HG02798 (cell line): ENCODE results near the gene FBXL16.

Experiments used
- ATAC-seq: cut with Tn5 transposase; IDR thresholded peaks from one replicate; pipeline ENCODE4 v1.9.1; 2021; ENCODE audit warnings: mild to moderate bottlenecking; ENCODE audit not compliant: unreplicated experiment, poor library complexity

The FBXL16 gene

DNA sequence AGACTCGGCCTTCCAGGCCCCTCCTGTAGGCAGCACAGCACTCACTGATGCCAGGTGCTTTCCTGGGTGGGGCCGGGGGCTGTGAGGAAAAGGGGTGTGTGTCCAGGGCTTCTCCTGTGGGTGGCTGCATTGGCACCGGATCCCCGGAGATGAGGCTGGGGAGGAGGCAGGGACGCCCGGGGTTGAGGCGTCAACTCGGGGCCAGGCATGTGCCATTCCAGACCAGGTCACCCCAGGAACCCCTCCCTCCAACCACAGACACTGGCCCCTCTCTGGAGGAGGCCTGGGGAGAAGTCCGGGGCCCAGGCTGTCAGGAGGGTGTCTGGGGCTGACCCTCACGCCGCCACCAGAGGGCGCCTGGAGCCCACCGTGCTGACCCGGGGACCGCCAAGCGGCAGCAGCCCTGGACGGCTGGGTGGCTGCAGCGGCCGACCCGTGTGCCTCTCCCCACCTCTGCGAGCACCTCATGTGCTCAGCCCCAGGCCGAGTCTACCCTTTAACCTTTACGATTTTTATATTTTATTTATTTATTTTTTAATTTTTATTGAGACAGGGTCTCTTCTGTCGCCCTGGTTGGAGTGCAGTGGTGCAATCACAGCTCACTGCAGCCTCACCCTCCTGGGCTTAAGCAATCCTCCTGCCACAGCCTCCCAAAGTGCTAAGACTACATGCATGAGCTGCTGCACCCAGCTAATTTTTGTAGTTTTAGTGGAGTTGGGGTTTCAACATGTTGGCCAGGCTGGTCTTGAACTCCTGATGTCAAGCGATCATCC is 6.1 kb upstream of the FBXL16 start:
- ATAC-seq = no peak

DNA sequence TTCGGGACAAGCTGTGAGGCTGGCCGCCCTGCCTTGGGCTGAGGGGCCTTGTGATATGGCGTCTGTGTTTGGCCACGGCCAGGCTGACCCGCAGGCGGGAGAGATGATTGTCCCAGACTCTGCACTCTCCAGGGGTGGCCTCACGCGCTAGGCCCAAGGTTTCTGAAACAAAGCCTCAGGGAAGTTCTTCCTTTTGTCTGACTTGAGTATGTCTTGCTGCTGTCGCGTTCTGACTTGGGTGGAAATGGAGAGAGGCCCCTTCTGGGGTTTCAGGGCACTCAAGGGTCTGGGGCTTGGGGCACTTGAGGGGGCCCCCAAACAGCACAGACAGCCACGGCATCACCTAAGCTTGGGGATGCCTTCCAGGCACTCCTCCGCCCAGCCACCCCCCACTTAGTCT is 5.5 kb upstream of the FBXL16 start:
- no peak for ATAC-seq

DNA sequence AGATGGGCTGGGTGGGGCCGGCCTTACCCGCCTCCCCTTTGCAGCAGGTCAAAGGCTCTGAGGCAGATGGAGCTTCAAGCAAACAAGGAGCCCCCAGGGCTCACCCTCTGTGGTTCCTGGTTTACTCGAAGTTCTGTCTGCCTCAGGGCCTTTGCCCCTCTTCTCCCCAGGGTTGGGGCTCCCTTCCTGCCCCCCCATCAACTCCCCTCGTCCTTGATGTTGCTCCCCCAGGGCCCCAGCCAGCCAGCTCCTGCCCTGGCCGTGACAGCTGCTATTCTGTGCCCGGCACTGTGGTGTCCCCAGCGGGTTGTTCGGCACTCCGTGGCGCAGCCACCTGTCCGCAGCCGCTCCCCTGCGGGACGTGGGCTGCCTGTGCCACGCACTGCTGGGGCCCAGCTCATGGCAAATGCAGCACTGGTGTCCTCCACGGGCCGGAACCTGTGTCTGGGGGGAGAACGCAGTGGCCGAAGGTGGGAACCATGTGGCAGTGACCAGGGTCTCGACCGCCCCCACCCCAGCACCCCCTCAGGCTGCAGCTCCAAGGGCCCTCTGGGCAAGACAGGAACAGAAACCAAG is 5.0 kb upstream of the FBXL16 start:
- ATAC-seq = no peak

DNA sequence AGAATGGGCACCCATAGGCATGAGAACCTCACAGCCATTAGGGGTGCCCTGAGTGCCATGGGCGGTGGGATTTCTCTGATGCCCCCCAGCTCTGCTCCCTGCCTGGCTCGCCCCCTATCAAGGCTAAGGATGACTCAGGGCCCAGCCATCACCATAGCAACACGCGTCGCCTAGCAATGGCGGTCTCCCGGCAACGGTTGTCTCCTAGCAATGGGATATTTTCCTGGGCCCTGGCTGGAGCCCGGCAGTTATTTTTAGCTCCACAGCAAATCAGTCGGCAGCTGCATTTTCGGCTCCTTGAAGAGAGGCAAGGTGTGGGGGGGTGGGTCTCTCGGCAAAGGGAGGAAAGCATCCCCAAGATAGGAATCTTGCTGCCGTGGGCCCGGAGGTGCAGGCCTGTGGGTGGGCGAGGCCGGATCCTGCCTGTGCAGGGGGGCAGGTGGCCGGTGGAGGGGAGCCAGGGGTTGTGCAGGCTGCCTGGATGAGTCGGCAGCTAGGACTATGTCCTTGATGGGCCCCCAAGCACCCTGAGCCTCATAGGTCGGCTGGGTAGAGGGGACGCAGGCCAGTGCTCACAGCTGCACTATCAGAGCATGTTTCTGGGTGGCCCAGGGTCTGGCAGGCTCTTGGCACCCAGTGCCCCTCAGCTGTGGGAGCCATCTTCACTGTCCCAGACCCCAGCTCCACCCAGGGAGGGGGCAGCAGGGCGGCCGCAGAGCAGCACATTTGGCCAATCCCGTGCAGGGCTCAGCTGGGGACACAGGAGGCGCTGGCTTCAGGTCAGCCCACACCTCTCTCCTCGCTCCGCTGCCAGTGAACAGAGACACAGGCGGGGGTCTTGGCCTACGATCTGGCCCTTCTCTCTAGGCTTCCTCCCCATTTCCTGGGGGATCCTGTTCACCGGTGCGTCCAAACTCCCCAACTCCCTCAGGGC is 4.2 kb upstream of the FBXL16 start:
- no peak for ATAC-seq

DNA sequence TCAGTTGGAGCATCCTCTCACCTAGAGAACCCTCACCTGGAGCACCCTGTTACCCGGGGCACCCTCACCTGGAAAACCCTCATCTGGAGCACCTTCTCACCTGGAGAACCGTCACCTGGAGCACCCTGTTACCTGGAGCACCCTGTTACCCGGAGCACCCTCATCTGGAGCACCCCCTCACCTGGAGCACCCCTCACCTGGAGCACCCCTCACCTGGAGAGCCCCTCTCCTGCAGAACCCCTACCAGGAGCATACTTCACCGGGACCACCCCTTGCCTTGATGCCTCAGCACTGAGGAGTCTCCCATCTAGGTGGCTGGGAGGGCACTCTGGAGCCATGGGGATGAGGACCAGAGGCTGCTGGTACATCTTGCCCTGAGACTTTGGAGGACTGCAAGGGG is 3.4 kb upstream of the FBXL16 start:
- ATAC-seq = no peak

DNA sequence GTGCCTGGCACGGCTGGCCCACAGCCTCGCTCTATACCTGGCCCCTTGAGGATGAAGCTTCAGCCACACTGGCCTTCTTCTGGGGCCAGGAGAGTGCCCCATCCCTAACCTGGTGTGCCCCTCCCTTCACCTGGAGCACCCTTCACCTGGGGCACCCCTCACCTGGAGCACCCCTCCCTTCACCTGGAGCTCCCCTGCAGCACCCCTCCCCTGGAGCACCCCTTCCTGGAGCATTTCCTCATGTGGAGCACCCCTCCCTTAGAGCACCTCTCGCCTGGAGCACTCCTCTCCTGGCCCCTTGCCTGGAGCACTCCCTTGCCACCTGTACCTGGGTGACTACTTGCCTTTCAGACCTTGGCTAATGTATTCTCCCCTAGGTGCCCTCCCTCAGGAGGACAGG is 2.4 kb upstream of the FBXL16 start:
- ATAC-seq = no peak

DNA sequence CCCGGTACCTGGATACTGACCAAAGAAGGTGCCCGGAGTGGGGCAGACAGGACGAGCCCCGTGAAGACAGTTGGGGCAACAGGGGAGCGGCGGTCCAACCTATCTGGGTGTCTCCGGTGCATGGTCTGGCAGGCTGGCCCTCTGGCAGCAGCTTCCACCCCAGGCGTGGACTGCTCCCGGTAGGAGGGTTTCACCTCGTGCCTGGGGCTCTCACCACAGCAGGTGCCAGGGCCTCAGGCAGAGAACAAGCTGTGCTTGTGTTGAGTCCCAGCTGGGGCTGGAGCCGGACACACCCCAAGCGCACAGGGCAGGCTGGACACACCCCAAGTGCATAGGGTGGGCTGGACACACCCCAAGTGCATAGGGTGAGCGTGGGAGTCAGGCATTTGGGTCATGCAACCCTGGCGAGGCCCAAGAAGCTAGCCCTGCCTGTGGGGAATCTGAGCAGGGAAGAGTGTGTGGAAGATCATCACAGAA is 1.5 kb upstream of the FBXL16 start:
- no peak for ATAC-seq

DNA sequence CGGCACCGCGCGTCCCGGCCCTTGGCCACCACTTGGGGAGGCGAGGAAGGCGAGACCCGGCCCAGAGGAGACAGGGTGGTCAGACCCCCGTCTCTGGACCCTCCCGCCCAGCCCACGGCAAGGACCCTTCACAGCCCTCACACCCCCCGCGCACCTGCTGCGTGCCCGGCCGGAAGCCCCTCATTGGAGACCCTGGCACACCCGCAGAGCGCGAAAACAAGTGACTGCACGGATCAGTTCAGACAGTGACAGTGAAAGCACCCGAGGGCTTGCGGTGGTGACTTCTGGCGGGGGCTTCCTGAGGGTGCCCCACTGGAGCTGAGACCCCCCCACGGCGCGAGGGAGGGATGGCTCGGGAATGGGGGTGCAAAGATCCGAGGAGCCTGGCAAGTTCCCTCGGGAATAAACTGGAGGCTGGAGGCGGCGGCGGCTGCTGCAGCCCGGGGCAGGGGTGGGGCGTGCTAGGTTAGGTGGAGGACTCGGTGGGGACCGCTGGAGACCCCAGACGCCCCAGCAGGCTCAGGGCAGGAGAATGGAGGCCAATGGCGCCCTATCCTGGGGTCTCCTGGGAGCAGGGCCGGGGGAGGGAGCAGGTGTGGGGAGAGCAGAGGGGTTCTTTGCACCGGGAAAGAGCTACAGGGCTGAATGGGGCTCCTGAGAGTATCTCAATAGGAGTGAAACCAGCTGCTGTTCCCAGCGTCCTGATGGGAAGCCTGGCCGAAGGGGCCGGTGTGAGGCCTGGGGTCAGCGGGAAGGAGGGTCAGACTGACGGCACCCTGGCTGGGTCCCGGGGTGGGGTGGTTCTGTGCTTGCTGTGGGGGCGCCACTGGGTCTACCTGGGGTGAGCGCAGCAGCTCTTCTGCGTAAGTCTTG is 824 bp upstream of the FBXL16 start:
- ATAC-seq = no peak

DNA sequence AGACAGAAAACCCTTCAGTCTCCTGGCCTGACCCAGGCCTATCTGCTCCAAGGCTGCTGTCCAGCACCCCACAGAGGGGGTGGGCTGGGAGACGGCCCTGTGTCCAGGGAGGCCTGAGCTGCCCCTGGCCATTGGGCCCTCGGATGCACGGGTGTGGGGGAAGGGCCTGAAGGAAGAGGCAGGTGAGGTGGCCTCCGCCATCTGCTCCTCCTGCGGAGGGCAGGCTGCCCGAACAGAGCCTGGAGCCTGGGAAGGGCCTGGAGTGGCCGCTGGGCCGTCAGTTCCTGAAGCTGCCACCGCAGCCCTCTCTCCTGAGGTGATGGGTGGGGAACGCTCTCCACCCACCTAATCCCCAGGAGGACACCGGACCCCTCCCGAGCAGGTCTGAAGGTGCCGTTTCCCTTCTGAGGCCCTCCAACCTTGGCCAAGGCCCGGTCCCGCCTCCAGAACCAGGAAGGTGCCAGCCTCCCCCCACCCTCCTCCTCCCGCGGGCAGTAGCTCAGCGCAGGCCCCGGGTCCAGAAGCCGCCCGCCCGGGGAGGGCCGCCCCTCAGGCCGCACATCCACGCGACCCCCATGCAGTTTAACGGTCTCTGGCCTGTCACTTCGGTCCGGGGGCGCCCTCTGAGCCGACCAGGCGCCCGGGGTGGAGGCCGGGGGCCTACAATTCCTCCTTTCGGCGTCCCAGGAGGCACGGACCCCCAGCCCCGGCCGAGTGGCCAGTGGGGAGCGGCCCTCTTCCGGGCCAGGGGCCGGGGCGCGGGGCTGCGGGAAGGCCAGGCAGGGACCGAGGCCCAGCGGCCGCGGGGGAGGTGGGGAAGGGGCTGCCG is 835 bp downstream of the FBXL16 start:
- no peak for ATAC-seq

DNA sequence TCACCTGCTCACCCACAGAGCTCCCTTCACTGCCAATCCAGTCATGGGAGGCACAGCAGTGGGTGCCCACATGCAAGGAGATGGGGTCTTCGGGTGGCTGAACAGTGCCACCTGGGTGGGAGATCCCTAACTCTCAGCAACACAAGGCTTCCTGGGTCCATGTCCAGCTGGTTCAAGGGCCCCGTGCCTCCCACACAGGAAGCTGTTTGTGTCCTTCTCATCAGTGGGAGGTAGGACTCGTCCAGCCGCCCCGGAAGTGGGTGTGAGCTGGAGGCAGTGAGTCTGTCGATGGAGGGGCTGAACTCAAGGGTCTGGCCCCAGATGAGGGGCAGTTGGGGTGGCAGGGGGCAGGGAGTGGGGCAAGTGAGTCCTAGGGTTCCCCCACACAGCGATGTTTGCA is 1.6 kb downstream of the FBXL16 start:
- ATAC-seq = no peak

DNA sequence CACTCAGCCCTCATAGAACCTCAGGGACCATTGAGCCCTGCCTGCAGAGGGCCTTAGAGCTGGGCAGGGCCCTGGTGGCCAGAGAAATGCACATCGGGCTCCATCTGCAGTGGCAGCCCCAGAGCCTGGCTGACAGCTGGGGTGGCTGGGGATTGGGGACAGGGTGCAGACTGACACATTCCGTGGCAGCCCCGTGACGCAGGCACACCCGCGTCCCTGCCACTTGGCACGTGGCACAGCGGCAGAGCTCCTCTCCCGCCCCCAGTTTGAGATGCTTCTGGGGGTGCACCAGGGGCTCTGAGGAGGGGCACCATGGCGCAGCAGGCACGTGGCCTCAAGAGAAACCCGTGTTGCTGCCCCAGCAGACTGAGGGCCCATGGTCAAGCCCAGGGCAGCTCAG is 2.2 kb downstream of the FBXL16 start:
- ATAC-seq = no peak

DNA sequence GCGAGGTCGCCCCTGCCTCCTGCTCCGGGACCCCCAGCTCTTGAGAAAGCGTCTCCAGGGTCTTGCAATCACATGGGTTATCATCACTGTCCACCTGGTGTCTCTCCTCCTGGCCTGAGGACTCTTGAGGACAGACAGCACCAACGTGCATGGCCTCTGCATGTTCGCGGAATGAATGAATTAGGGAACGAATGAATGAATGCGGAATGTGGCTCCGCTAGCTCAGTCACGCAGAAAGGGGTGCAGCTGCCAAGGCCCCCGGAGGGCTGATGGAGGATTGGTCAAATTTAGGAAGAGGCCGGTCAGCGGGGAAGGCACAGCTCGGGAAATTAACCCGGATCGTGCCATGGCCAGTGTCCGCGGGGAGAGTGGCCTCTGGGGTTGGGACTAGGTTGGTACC is 3.3 kb downstream of the FBXL16 start:
- no peak for ATAC-seq

DNA sequence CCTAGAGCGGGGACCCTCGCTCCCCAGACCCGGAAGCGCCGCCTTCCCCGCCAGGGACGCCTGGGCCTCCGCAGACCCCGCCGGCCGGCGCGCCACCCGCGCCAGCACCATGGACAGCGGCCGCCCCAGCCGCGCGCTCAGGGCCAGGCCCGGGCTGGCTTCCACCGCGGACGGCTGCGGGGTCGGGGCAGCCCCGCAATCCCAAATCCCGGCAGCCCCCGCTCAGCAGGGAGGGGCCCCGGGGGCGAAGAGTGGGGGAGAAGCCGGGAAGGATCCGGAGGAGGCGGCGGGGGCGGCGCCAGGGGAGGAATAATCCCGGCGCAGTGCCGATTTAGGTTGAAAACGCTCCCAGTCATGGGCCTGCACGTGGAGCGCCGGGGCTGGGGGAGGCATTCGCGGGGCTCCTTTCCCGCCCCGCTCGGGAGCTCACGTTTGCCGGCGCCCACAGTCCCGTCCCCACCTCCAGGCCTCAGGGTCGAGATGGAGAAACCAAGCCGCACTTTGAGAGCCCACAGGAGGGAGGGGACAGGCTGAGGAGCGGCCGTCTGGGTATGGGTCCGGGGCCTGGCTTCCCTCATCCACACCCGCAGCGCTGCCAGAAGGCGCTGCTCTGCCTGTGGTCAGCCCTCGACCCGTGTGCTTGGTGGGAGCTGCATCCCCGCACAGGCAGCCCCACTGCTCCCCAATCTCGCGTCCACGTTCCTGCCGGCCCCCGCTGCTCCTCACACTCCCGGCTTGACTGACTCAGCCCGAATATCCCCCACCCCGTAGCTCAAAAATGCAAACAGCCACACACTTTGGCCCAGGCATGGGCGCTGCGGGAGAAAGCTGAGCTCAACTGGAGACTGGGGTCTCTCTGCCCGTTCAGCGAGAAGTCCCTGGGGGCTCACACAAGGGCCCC is 4.7 kb downstream of the FBXL16 start:
- no peak for ATAC-seq

DNA sequence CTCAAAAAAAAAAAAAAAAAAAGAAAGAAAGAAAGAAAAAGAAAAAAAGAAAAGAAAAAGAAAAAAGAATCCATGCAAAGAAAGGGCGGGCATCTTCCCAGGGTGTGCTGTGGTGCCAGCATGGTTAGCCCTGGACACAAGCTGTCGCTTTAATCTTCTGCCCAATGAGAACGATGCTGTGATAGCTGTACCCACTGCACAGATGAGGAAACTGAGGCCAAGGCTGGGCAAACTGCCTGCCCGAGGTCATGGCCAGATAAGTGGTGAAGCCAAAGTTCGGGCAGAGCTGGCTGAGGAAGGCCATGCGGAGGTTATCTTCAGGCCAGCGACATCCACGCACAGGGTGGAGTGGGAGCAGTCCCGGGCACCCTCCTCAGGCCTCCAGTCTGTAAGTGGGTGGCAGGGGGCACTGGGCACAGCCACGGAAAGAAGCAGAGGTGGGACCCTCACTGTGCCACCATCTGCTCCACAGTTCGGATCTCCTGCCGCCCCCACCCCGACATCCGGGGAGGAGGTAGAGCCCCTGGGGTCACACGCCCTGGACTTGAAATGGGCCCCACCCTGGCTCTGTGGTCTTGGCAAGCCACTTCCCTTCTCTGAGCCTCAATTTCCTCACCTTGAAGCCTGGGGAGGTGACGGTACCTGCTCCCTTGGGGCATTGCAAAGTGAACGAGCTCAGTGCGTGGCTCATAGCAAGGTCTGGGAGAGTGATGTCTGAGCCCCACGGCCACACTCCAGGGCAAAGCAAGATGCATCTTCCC is 6.5 kb downstream of the FBXL16 start:
- no peak for ATAC-seq

DNA sequence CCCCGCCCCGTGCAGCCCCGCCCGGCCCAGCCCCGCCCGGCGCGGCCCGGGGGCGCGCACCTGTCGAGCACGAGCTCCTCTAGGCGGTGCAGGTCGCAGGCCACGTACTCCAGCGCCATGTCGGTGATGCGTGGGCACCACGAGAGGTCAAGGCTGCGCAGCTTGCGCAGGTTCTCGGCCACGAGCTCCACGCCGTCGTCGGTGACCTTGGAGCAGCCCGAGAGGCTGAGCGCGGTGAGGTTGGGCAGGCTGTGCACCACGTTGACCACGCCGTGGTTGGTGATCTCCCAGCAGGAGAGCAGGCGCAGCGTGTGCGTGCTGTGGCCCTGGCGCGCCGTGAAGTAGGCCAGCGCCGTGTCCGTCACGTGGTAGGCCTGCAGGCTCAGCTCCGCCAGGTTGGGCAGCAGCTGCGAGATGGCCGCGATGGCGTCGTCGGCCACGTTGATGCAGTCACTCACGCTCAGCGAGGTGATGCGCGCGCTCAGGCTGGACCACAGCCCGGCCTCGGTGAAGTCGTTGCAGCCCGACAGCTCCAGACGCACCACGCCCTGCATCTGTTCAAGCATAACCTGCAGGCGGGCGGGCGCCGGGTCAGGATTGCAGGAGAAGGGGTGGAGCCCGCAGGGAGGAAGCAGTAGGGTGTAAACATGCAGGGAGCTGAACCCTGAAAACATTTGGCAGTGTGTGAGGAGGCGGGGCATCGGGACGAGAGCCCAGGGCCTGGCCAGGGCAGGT is 10.1 kb downstream of the FBXL16 start:
- peak; percentile 65 for ATAC-seq

DNA sequence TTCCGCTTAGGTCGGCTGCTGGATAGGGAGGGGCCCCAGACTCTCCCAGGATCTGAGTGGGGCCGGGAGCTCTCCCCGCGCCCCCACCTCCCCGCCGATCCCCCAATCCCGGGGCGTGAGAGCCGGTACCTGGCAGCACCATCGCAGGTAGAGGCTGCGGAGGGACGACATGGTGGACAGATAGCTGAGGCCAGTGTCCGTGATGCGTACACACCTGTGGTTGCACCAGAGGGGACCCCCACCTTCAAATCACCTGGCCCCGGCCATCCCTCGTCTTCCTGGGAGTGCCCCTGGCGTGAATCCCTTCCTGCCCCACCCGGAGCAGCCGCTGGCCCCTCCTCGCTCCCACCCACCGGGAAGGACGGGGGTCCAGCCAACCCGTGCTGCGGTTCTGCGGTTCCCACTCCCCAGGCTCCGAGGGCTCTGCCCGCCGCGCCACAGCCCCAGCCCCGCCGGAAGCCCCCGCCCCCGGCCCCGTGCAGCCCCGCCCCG is 10.7 kb downstream of the FBXL16 start:
- ATAC-seq = no peak
